ENCODE results near the gene ALX3. TPM values are rescaled to one million over a fixed set of nuclear protein-coding genes. Genes with fewer than 3 reads are reported as not detected.

Gene ALX3
- total RNA-seq, 2 donors from 2014 or later: not detected

GRCh38 chr1:110047463-110047862 is 23.0 kb downstream of the ALX3 start:
- peaks cover 3% of the 10 kb centered on the region for H3K4me1 ChIP-seq
- H3K27me3 ChIP-seq: no peaks in the 10 kb centered on the region
- no peak overlapping the region for H3K4me3 ChIP-seq
- no peak overlapping the region for H3K27ac ChIP-seq
- intact Hi-C loops (cut with DNase I): no loop called here
- no peak for DNase-seq
- H3K36me3 ChIP-seq: peaks cover 29% of the 10 kb centered on the region
- no peaks in the 10 kb centered on the region for H3K9me3 ChIP-seq
- no peak for TF ChIP-seq CTCF (IDR thresholded peaks at IDR 0.05)
- H3K9ac ChIP-seq (ENCODE audit: low read depth in 2 of 2, low read length in 2 of 2): no peak overlapping the region

- no peak for DNase-seq
- no peak for TF ChIP-seq CTCF (IDR thresholded peaks at IDR 0.05)
- Histone ChIP-seq H3K4me1 (no peaks in the 10 kb centered on the region), H3K27ac (no peak overlapping the region), H3K36me3 (peaks cover 56% of the 10 kb centered on the region), H3K9me3 (no peaks in the 10 kb centered on the region), H3K27me3 (no peaks in the 10 kb centered on the region), H3K4me3 (no peak overlapping the region), H3K9ac (ENCODE audit: low read depth in 2 of 2, low read length in 2 of 2) (no peak overlapping the region)
- intact Hi-C loops (cut with DNase I): no loop called here
Measured at GRCh38 chr1:110043016-110043415, 27.5 kb downstream of the ALX3 start.

- peaks cover 2% of the 10 kb centered on the region for H3K4me1 ChIP-seq
- H3K27ac ChIP-seq: no peak overlapping the region
- H3K9ac ChIP-seq (ENCODE audit: low read depth in 2 of 2, low read length in 2 of 2): no peak overlapping the region
- TF ChIP-seq CTCF (IDR thresholded peaks at IDR 0.05): no peak
- intact Hi-C loops (cut with DNase I): no loop called here
- H3K36me3 ChIP-seq: peaks cover 50% of the 10 kb centered on the region
- no peak overlapping the region for H3K4me3 ChIP-seq
- H3K27me3 ChIP-seq: no peaks in the 10 kb centered on the region
- DNase-seq: no peak
- no peaks in the 10 kb centered on the region for H3K9me3 ChIP-seq
Measured at GRCh38 chr1:110040548-110040947, 29.9 kb downstream of the ALX3 start.

- no peaks in the 10 kb centered on the region for H3K27me3 ChIP-seq
- no peak overlapping the region for H3K4me3 ChIP-seq
- intact Hi-C loops (cut with DNase I): no loop called here
- no peak overlapping the region for H3K9ac ChIP-seq (ENCODE audit: low read depth in 2 of 2, low read length in 2 of 2)
- peaks cover 5% of the 10 kb centered on the region for H3K4me1 ChIP-seq
- H3K9me3 ChIP-seq: no peaks in the 10 kb centered on the region
- DNase-seq: no peak
- H3K27ac ChIP-seq: no peak overlapping the region
- no peak for TF ChIP-seq CTCF (IDR thresholded peaks at IDR 0.05)
- peaks cover 44% of the 10 kb centered on the region for H3K36me3 ChIP-seq
Measured at GRCh38 chr1:110039641-110040040, 30.8 kb downstream of the ALX3 start.

- no peak for TF ChIP-seq CTCF (IDR thresholded peaks at IDR 0.05)
- Histone ChIP-seq H3K9me3 (no peaks in the 10 kb centered on the region), H3K9ac (ENCODE audit: low read depth in 2 of 2, low read length in 2 of 2) (no peak overlapping the region), H3K27me3 (no peaks in the 10 kb centered on the region), H3K4me1 (peaks cover 5% of the 10 kb centered on the region), H3K36me3 (peaks cover 32% of the 10 kb centered on the region), H3K4me3 (no peak overlapping the region), H3K27ac (no peak overlapping the region)
- intact Hi-C loops (cut with DNase I): no loop called here
- no peak for DNase-seq
Measured at GRCh38 chr1:110038271-110038670, 32.2 kb downstream of the ALX3 start.
